Ecto neural progenitor cell (in vitro differentiated cells): ENCODE results near the gene KRABD2.
"Not testable (repeated sequence)": the region's sequence is repeated elsewhere in the genome, so short reads cannot be mapped to it uniquely, and the experiment has no call there.

Experiments used
- DNase-seq: peaks from one replicate; pipeline ENCODE4 v3.0.0-alpha.2; 2018; ENCODE audit warnings: low spot score

The KRABD2 gene

GRCh38 chr17:8360751-8361150 lies 15.8 kb downstream of the KRABD2 start:
- DNase-seq = no peak

- DNase-seq = no peak
These were observed 16.2 kb downstream of the KRABD2 start for GRCh38 chr17:8360260-8360659.

GRCh38 chr17:8359769-8360168 lies 16.7 kb downstream of the KRABD2 start:
- no peak for DNase-seq

GRCh38 chr17:8357910-8358309 lies 18.6 kb downstream of the KRABD2 start:
- DNase-seq = no peak

- DNase-seq = no peak
These were observed 22.3 kb downstream of the KRABD2 start for GRCh38 chr17:8354236-8354635.

- DNase-seq = no peak
These were observed 22.8 kb downstream of the KRABD2 start for GRCh38 chr17:8353736-8354135.

GRCh38 chr17:8350339-8350738 lies 26.2 kb downstream of the KRABD2 start:
- no peak for DNase-seq

GRCh38 chr17:8347001-8347400 lies 29.5 kb downstream of the KRABD2 start:
- not testable (repeated sequence) for DNase-seq

GRCh38 chr17:8345951-8346665 lies 30.4 kb downstream of the KRABD2 start:
- no peak for DNase-seq

GRCh38 chr17:8345052-8345690 lies 31.3 kb downstream of the KRABD2 start:
- DNase-seq = no peak

GRCh38 chr17:8341456-8341855 lies 35.0 kb downstream of the KRABD2 start:
- DNase-seq = no peak

- no peak for DNase-seq
These were observed 37.0 kb downstream of the KRABD2 start, which contains the start of gene ODF4 for GRCh38 chr17:8339540-8339939. TSS of gene ODF4 (plus strand) at chr17:8339840. CDS start at chr17:8340052, 212 bp downstream.

GRCh38 chr17:8338753-8339140 lies 37.8 kb downstream of the KRABD2 start:
- DNase-seq = no peak

- no peak for DNase-seq
These were observed 38.4 kb downstream of the KRABD2 start for GRCh38 chr17:8337802-8338752.

GRCh38 chr17:8333281-8333680 lies 43.2 kb downstream of the KRABD2 start:
- DNase-seq = no peak

- peak; percentile 72 for DNase-seq
These were observed 43.8 kb downstream of the KRABD2 start for GRCh38 chr17:8332688-8333087.

GRCh38 chr17:8332128-8332527 lies 44.4 kb downstream of the KRABD2 start:
- DNase-seq = no peak

- DNase-seq = no peak
These were observed 49.2 kb downstream of the KRABD2 start for GRCh38 chr17:8327303-8327649.
